Common myeloid progenitor, CD34-positive (primary cell): Measurements from ENCODE around the gene PCDHGB2.

Experiments used
- CTCF ChIA-PET: fragments of 350-600 bp; sonication (Branson Sonifier 250); formaldehyde crosslinking; loops from one replicate; lab custom pipeline; 2021; ENCODE audit warnings: antibody characterized with exemption; lab: Charles Lee
- POLR2A ChIA-PET: fragments of 350-600 bp; sonication (Branson Sonifier 250); formaldehyde crosslinking; loops from one replicate; lab custom pipeline; 2021; ENCODE audit warnings: antibody characterized with exemption; lab: Charles Lee
- DNase-seq, 3 donors: peaks; one replicate each; pipeline versions ENCODE4 v3.0.0 to v3.0.0-alpha.2; 2013
- H3K27ac ChIP-seq, 2 experiments: 1 replicate in 1 of 2; 2 replicates in 1 of 2; pipeline ENCODE4 v1.7.0; 2013; ENCODE audit warnings: inconsistent platforms in 2 of 2, low read length in 2 of 2, mild to moderate bottlenecking in 2 of 2, low read depth in 1 of 2, moderate library complexity in 1 of 2; ENCODE audit not compliant: severe bottlenecking in 2 of 2, insufficient read depth in 1 of 2, poor library complexity in 1 of 2
- H3K27me3 ChIP-seq, 5 experiments: replicated peaks in 2 of 5; 1 replicate in 3 of 5; 2 replicates in 2 of 5; pipeline versions ENCODE4 v1.6.1 to v1.7.0; 2013; ENCODE audit warnings: low read length in 4 of 5, mild to moderate bottlenecking in 2 of 5, moderate library complexity in 2 of 5, inconsistent platforms in 1 of 5; ENCODE audit not compliant: insufficient read depth in 5 of 5, control insufficient read depth in 4 of 5
- H3K36me3 ChIP-seq, 4 experiments: 1 replicate in 2 of 4; 2 replicates in 2 of 4; pipeline versions ENCODE4 v1.6.1 to v1.7.0; 2013; ENCODE audit warnings: low read length in 3 of 4, control low read depth in 1 of 4, mild to moderate bottlenecking in 1 of 4; ENCODE audit not compliant: control insufficient read depth in 4 of 4, insufficient read depth in 4 of 4
- H3K4me1 ChIP-seq, 4 experiments: 1 replicate in 3 of 4; 2 replicates in 1 of 4; pipeline versions ENCODE4 v1.6.1 to v1.7.1; 2013; ENCODE audit warnings: low read length in 3 of 4, mild to moderate bottlenecking in 3 of 4, control low read depth in 1 of 4, inconsistent platforms in 1 of 4, moderate library complexity in 1 of 4; ENCODE audit not compliant: control insufficient read depth in 4 of 4, insufficient read depth in 4 of 4; ENCODE audit errors: control extremely low read depth in 1 of 4
- H3K4me3 ChIP-seq, 7 experiments: 1 replicate in 4 of 7; 2 replicates in 3 of 7; pipeline versions ENCODE4 v1.5.1 to v1.7.0; 2013; ENCODE audit warnings: mild to moderate bottlenecking in 7 of 7, low read length in 6 of 7, moderate library complexity in 6 of 7, inconsistent platforms in 2 of 7, low read depth in 2 of 7, control low read depth in 1 of 7; ENCODE audit not compliant: insufficient read depth in 4 of 7, control insufficient read depth in 1 of 7; ENCODE audit errors: extremely low read depth in 1 of 7
- H3K9me3 ChIP-seq, 5 experiments: 1 replicate in 4 of 5; 2 replicates in 1 of 5; pipeline versions ENCODE4 v1.6.1 to v1.7.1; 2013; ENCODE audit warnings: low read length in 4 of 5, mild to moderate bottlenecking in 2 of 5, inconsistent platforms in 1 of 5, low read depth in 1 of 5, moderate library complexity in 1 of 5; ENCODE audit not compliant: control insufficient read depth in 4 of 5, insufficient read depth in 2 of 5; ENCODE audit errors: control extremely low read depth in 1 of 5
- WGBS: methylation state at CpG from one replicate; pipeline ENCODE4 v1.1.5; 2013; ENCODE audit not compliant: insufficient coverage; 5-methylcytosine and 5-hydroxymethylcytosine counted together

PCDHGB2 gene

GRCh38 chr5:141360685-141361084 is 891 bp downstream of the PCDHGB2 start:
- H3K4me3 ChIP-seq, result peak overlapping the region in 2 of 7 experiments; percentile 62 to 78
- no peak overlapping the region for H3K27ac ChIP-seq
- 34% methylated on average over 12 of the region's 15 CpGs for WGBS
- ChIA-PET POLR2A (no interaction called here), CTCF (interaction anchor here (1.2 to 1.5 kb wide), 3 partner anchors 11 to 153 kb away, joined by 3 read pairs; no protein-coding TSS in a partner anchor)
- H3K9me3 ChIP-seq, result peaks cover 13 to 78% (median 63%) of the 10 kb centered on the region in 5 experiments
- no peaks in the 10 kb centered on the region for H3K4me1 ChIP-seq
- peaks cover 12 to 84% (median 55%) of the 10 kb centered on the region in 5 experiments for H3K27me3 ChIP-seq
- peaks cover 0 to 16% (median 0%) of the 10 kb centered on the region in 4 experiments for H3K36me3 ChIP-seq
- DNase-seq, result no peak

- Histone ChIP-seq H3K4me3 (no peak overlapping the region), H3K4me1 (no peaks in the 10 kb centered on the region), H3K9me3 (peaks cover 13 to 78% (median 58%) of the 10 kb centered on the region in 5 experiments), H3K27me3 (peaks cover 20 to 80% (median 57%) of the 10 kb centered on the region in 5 experiments), H3K27ac (no peak overlapping the region), H3K36me3 (peaks cover 0 to 21% (median 0%) of the 10 kb centered on the region in 4 experiments)
- ChIA-PET CTCF (interaction anchor here (0.7 kb wide), 1 partner anchor 37 kb away, joined by 3 read pairs; no protein-coding TSS in a partner anchor), POLR2A (no interaction called here)
- no peak for DNase-seq
Observed at GRCh38 chr5:141362719-141363118, 2.9 kb downstream of the PCDHGB2 start.

- WGBS, result 23% methylated on average over 28 of the region's 34 CpGs
- Histone ChIP-seq H3K4me1 (no peaks in the 10 kb centered on the region), H3K4me3 (peak within 1 kb of the TSS in 1 of 7 experiments; percentile 20), H3K36me3 (peaks cover 0 to 21% (median 0%) of the 10 kb centered on the region in 4 experiments), H3K27me3 (peaks cover 19 to 81% (median 52%) of the 10 kb centered on the region in 5 experiments), H3K27ac (no peak within 1 kb of the TSS), H3K9me3 (peaks cover 10 to 74% (median 58%) of the 10 kb centered on the region in 5 experiments)
- peak in 2 of 3 donors; percentile 19 to 35 for DNase-seq
- ChIA-PET POLR2A (no interaction called here), CTCF (interaction anchor here (0.8 to 1.5 kb wide), 3 partner anchors 10 to 199 kb away, joined by 3 to 5 read pairs (median 4); no protein-coding TSS in a partner anchor)
Observed at GRCh38 chr5:141363952-141364660, 4.3 kb downstream of the PCDHGB2 start, which contains the start of gene PCDHGA5. TSS of gene PCDHGA5 (plus strand) at chr5:141364162. CDS start at chr5:141364331, 169 bp downstream.

GRCh38 chr5:141366016-141366896 is 6.5 kb downstream of the PCDHGB2 start:
- ChIA-PET CTCF (no interaction called here), POLR2A (no interaction called here)
- 31% methylated on average over 44 of the region's 46 CpGs for WGBS
- no peak overlapping the region for H3K27ac ChIP-seq
- H3K36me3 ChIP-seq, result peaks cover 0 to 21% (median 0%) of the 10 kb centered on the region in 4 experiments
- H3K27me3 ChIP-seq, result peaks cover 19 to 83% (median 41%) of the 10 kb centered on the region in 5 experiments
- H3K4me3 ChIP-seq, result no peak overlapping the region
- H3K9me3 ChIP-seq, result peaks cover 12 to 71% (median 52%) of the 10 kb centered on the region in 5 experiments
- H3K4me1 ChIP-seq, result peaks cover 0 to 6% (median under 1%) of the 10 kb centered on the region in 4 experiments
- no peak for DNase-seq

GRCh38 chr5:141369994-141370848 is 10.4 kb downstream of the PCDHGB2 start, which contains the start of gene PCDHGB3:
TSS of gene PCDHGB3 (plus strand) at chr5:141370242. CDS start at chr5:141370395, 153 bp downstream.
- DNase-seq, result peak; percentile 65 to 85 (median 80)

More at GRCh38 chr5:141369994-141370848, 10.4 kb downstream of the PCDHGB2 start, which contains the start of gene PCDHGB3:
- WGBS, result 16% methylated on average over 32 of the region's 32 CpGs
- peaks cover 0 to 12% (median 0%) of the 10 kb centered on the region in 4 experiments for H3K36me3 ChIP-seq
- H3K4me3 ChIP-seq, result peak within 1 kb of the TSS; percentile 40 to 78 (median 59)
- peaks cover 13 to 82% (median 23%) of the 10 kb centered on the region in 5 experiments for H3K27me3 ChIP-seq
- no peak within 1 kb of the TSS for H3K27ac ChIP-seq
- peaks cover 14 to 75% (median 59%) of the 10 kb centered on the region in 5 experiments for H3K9me3 ChIP-seq
- H3K4me1 ChIP-seq, result peaks cover 0 to 6% (median under 1%) of the 10 kb centered on the region in 4 experiments
- ChIA-PET POLR2A (no interaction called here), CTCF (interaction anchor here (0.9 to 3.1 kb wide), 21 partner anchors 10 to 197 kb away, joined by 3 to 17 read pairs (median 4); partner anchors contain the start of genes PCDHGA10, PCDHGA11, PCDHGA12 and PCDHGA4)
